Endothelial cell of umbilical vein (primary cell): ENCODE results near the gene NAV2. TPM values are rescaled to one million over a fixed set of nuclear protein-coding genes. Genes with fewer than 3 reads are reported as not detected.

Source experiments
- BruUV-seq: library from RNA; stranded (reverse); fragments of 400-500 nt; replicated peaks from 2 replicates; lab custom pipeline; 2021; lab: Mats Ljungman, UMichigan
- CTCF ChIA-PET: fragments of 300-600, 350-600 bp; sonication (Branson Sonifier 250); formaldehyde crosslinking; loops from one replicate; lab custom pipeline; 2021; ENCODE audit warnings: antibody characterized with exemption, inconsistent platforms; lab: Charles Lee
- POLR2A ChIA-PET: fragments of 300-600, 350-600 bp; sonication (Branson Sonifier 250); formaldehyde crosslinking; loops from one replicate; lab custom pipeline; 2021; ENCODE audit warnings: antibody characterized with exemption, inconsistent platforms; lab: Charles Lee
- DNase-seq: peaks from one replicate; pipeline ENCODE4 v3.0.0-alpha.2; 2011; ENCODE audit warnings: low read depth, low spot score
- FAIRE-seq: peaks from 2 replicates; lab custom pipeline; 2011; peaks lifted over from hg19 to GRCh38; lab: Jason Lieb, UNC
- H2AFZ ChIP-seq: 2 replicates; pipeline ENCODE4 v1.6.0; 2012; ENCODE audit warnings: low read depth, low read length, control low read depth, inconsistent platforms
- H3K27ac ChIP-seq: 2 replicates; pipeline ENCODE4 v1.5.1; 2011; ENCODE audit warnings: low read depth, mild to moderate bottlenecking, control low read depth, low read length, moderate library complexity; ENCODE audit not compliant: insufficient read depth
- H3K27me3 ChIP-seq, 2 experiments: 2 replicates each; pipeline versions ENCODE4 v1.6.0 to v1.6.1; 2011; ENCODE audit warnings: low read length in 2 of 2, mixed read lengths in 1 of 2; ENCODE audit not compliant: control insufficient read depth in 2 of 2, insufficient read depth in 2 of 2
- H3K36me3 ChIP-seq, 2 experiments: 2 replicates in 1 of 2; 3 replicates in 1 of 2; pipeline ENCODE4 v1.5.1; 2011; ENCODE audit warnings: low read length in 2 of 2, mild to moderate bottlenecking in 1 of 2, moderate library complexity in 1 of 2; ENCODE audit not compliant: control insufficient read depth in 2 of 2, insufficient read depth in 2 of 2; ENCODE audit errors: extremely low read depth in 1 of 2
- H3K4me1 ChIP-seq: 3 replicates; pipeline ENCODE4 v1.5.1; 2011; ENCODE audit warnings: mild to moderate bottlenecking, low read length; ENCODE audit not compliant: control insufficient read depth, insufficient read depth; ENCODE audit errors: extremely low read depth
- H3K4me2 ChIP-seq: 2 replicates; pipeline ENCODE4 v1.6.1; 2011; ENCODE audit warnings: low read length, control low read depth, mixed read lengths; ENCODE audit not compliant: insufficient read depth
- H3K4me3 ChIP-seq, 3 experiments: fragments of 200-600 bp in 1 of 3; sonication (generic), shearing (Covaris generic) in 1 of 3; replicated peaks in 1 of 3; 2 replicates each; pipeline ENCODE4 v1.5.1; 2011 to 2016; ENCODE audit warnings: control low read depth in 3 of 3, low read length in 3 of 3, mild to moderate bottlenecking in 2 of 3, inconsistent platforms in 1 of 3, low read depth in 1 of 3, moderate library complexity in 1 of 3; ENCODE audit not compliant: insufficient read depth in 1 of 3
- H3K79me2 ChIP-seq: 2 replicates; pipeline ENCODE4 v1.6.0; 2012; ENCODE audit warnings: low read length, inconsistent platforms; ENCODE audit not compliant: control insufficient read depth, insufficient read depth
- H3K9ac ChIP-seq: replicated peaks from 2 replicates; pipeline ENCODE3; 2011; ENCODE audit warnings: low read length, control low read depth; ENCODE audit not compliant: insufficient read depth; ENCODE audit errors: extremely low read depth
- H3K9me1 ChIP-seq: replicated peaks from 3 replicates; pipeline ENCODE4 v1.6.0; 2011; ENCODE audit warnings: mild to moderate bottlenecking, low read length; ENCODE audit not compliant: control insufficient read depth, insufficient read depth; ENCODE audit errors: extremely low read depth
- H3K9me3 ChIP-seq: replicated peaks from 2 replicates; pipeline ENCODE4 v1.5.1; 2012; ENCODE audit warnings: low read length, inconsistent platforms; ENCODE audit not compliant: control insufficient read depth, insufficient read depth
- H4K20me1 ChIP-seq: replicated peaks from 2 replicates; pipeline ENCODE3; 2011; ENCODE audit warnings: mild to moderate bottlenecking, low read length; ENCODE audit not compliant: control insufficient read depth, insufficient read depth; ENCODE audit errors: extremely low read depth
- EZH2 ChIP-seq: IDR thresholded peaks from 2 replicates; pipeline ENCODE4 v1.6.1; 2012; ENCODE audit warnings: borderline replicate concordance, low read depth, mild to moderate bottlenecking, moderate library complexity, low read length, inconsistent platforms; ENCODE audit not compliant: severe bottlenecking
- GATA2 ChIP-seq: IDR thresholded peaks from 2 replicates; pipeline ENCODE4 v1.7.0; 2011; ENCODE audit warnings: low read depth, mild to moderate bottlenecking, moderate library complexity, mixed read lengths, low read length; ENCODE audit not compliant: insufficient read length, insufficient read depth
- JUN ChIP-seq: IDR thresholded peaks from 2 replicates; pipeline ENCODE4 v1.6.1; 2011; ENCODE audit warnings: borderline replicate concordance, low read depth; ENCODE audit not compliant: insufficient read length, insufficient read depth
- MYC ChIP-seq: IDR thresholded peaks from one replicate; pipeline ENCODE4 v1.6.1; 2011; ENCODE audit warnings: mild to moderate bottlenecking, low read depth, low read length
- POLR2AphosphoS5 ChIP-seq: IDR thresholded peaks from 2 replicates; pipeline ENCODE4 v1.6.1; 2012; ENCODE audit warnings: low read depth, mild to moderate bottlenecking, control low read depth, low read length, moderate library complexity; ENCODE audit not compliant: insufficient read depth
- dilution Hi-C: fragments of 300-500 bp; cut with MboI; formaldehyde crosslinking; loops from one replicate; pipeline ENCODE4 v1.15.0; 2019; ENCODE audit warnings: low sequenced_read_pairs; ENCODE audit not compliant: extremely low pct_ligation_motif_present
- intact Hi-C: fragments of 100-400 bp; cut with micrococcal nuclease; formaldehyde crosslinking; loops from one replicate; pipeline ENCODE4 v1.10.0; 2022
- polyA plus RNA-seq, 4 experiments: library from polyadenylated mRNA; depleted of rRNA in 3 of 4; stranded (reverse) in 3 of 4; unstranded in 1 of 4; fragments of >200 nt; gene quantifications; 2 replicates each; pipeline versions ENCODE4 v1.2.1 to v1.2.3, GENCODE V29; 2011 to 2012; ENCODE audit warnings: missing spikeins in 1 of 4
- total RNA-seq: library from RNA; stranded (reverse); gene quantifications from 2 replicates; pipeline ENCODE4 v1.2.3, GENCODE V29; 2021
- TF ChIP-seq, protein P1 (sequence below): IDR thresholded peaks from 2 replicates; pipeline ENCODE4 v1.6.1; 2011; ENCODE audit not compliant: insufficient read depth, insufficient read length
- TF ChIP-seq, protein P2 (sequence below), 2 donors: IDR thresholded peaks; 1 replicate in 1 of 2; 2 replicates in 1 of 2; pipeline ENCODE4 v1.5.1; 2011; ENCODE audit warnings: low read length in 2 of 2, mild to moderate bottlenecking in 2 of 2, moderate library complexity in 2 of 2, control low read depth in 1 of 2, inconsistent platforms in 1 of 2, low read depth in 1 of 2; ENCODE audit not compliant: insufficient read depth in 1 of 2; ENCODE audit errors: extremely low read depth in 1 of 2

NAV2 gene
- total and polyA plus RNA-seq, 2 donors (not counting 3 experiments of a cell fraction or from before 2014, with no cell fraction given), result 10.9 to 68.0 TPM

DNA sequence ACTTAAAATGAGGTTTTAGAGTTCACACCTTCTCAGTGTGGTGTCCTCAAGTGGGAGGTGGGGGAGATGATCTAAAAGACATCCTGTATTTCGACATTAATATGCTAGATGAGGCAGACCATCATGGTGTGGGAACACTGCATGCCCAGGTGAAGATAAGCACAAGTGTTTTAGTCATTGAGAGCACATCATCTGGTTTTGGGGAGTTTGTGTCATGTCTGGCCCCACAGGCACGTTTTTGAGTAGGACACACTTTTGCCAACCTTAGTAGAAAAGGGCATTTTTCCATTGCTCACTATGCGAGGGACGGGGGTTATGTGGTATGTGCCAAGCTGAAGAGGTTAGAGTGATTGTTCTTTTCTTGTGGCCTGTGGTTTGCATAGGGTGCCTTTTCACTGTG, 258.3 kb downstream of the NAV2 start:
- Histone ChIP-seq H3K4me1 (no peaks in the 10 kb centered on the region), H3K9me1 (no peaks in the 10 kb centered on the region), H3K36me3 (peaks cover 0 to under 1% of the 10 kb centered on the region in 2 experiments), H3K27ac (no peak overlapping the region), H4K20me1 (no peaks in the 10 kb centered on the region), H2AFZ (no peak overlapping the region), H3K9me3 (no peaks in the 10 kb centered on the region), H3K27me3 (no peaks in the 10 kb centered on the region), H3K79me2 (peaks cover 14% of the 10 kb centered on the region), H3K9ac (no peak overlapping the region), H3K4me2 (no peak overlapping the region), H3K4me3 (no peak overlapping the region)
- TF ChIP-seq, protein P1, sequence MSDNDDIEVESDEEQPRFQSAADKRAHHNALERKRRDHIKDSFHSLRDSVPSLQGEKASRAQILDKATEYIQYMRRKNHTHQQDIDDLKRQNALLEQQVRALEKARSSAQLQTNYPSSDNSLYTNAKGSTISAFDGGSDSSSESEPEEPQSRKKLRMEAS, result no peak
- TF ChIP-seq JUN, result no peak
- TF ChIP-seq GATA2, result no peak
- TF ChIP-seq MYC, result no peak
- TF ChIP-seq POLR2AphosphoS5, result no peak
- no peak for TF ChIP-seq EZH2
- TF ChIP-seq, protein P2, sequence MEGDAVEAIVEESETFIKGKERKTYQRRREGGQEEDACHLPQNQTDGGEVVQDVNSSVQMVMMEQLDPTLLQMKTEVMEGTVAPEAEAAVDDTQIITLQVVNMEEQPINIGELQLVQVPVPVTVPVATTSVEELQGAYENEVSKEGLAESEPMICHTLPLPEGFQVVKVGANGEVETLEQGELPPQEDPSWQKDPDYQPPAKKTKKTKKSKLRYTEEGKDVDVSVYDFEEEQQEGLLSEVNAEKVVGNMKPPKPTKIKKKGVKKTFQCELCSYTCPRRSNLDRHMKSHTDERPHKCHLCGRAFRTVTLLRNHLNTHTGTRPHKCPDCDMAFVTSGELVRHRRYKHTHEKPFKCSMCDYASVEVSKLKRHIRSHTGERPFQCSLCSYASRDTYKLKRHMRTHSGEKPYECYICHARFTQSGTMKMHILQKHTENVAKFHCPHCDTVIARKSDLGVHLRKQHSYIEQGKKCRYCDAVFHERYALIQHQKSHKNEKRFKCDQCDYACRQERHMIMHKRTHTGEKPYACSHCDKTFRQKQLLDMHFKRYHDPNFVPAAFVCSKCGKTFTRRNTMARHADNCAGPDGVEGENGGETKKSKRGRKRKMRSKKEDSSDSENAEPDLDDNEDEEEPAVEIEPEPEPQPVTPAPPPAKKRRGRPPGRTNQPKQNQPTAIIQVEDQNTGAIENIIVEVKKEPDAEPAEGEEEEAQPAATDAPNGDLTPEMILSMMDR (IDR thresholded peaks at IDR 0.05; ENCODE audit: extremely low read depth in 1 of 2, insufficient read depth in 1 of 2, low read depth in 1 of 2, low read length in 2 of 2), result no peak
- POLR2A ChIA-PET, result no interaction called here
- FAIRE-seq (no peak), DNase-seq (no peak)
- CTCF ChIA-PET, result no interaction called here
- dilution Hi-C loops (no loop called here), intact Hi-C loops (no loop called here)
- no TSS peak for BruUV-seq
